GM08714 (cell line): Measurements from ENCODE around the gene CTIF.

ENCODE experiments used
- H3K4me3 ChIP-seq: fragments of 200-500 bp; sonication (Bioruptor generic); 2 replicates; pipeline ENCODE4 v1.5.1; 2014; ENCODE audit warnings: mild to moderate bottlenecking, low read length, inconsistent platforms
- ZNF274 ChIP-seq: IDR thresholded peaks from 2 replicates; pipeline ENCODE4 v1.6.1; 2012; ENCODE audit warnings: mild to moderate bottlenecking, low read depth, low read length

The CTIF gene

DNA sequence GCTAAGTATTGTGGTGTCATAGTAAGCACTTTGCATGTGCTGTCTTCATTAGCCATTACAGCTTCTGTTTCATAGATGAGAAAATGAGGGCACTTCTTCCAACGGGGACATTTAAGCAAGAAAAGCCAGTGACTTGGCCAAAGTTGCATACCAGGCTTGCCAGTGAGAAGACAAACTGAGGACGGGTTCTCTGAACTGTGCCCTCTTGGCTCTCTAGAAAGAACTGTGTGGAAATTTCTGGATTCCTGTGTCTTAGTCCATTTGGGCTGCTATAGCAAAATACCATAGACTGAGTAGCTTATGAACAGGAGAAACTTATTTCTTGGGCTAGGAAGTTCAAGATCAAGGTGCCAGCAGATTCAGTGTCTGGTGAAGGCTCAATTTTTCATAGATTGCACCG lies 13.3 kb downstream of the CTIF start:
- no peak for TF ChIP-seq ZNF274
- H3K4me3 ChIP-seq, result no peak overlapping the region

DNA sequence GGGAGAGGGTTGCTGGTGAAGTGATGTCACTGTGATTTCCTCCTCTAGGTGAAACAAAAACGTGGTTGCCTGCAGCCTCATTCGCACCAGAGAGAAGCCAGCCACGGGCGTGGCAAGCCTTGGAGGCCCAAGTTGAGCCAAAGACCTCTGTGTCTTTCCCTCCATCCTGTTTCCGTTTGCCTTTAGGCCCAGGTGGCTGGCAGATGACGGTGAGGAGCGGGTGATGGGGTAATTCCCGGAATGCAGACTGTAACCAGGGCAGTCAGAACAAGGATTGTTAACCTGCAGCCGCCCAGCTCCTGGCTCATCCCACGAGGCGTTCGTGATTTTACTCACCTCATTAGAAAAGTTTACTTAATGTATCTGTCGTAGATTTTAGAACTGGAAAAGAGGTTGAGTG lies 14.4 kb downstream of the CTIF start:
- TF ChIP-seq ZNF274, result no peak
- no peak overlapping the region for H3K4me3 ChIP-seq

DNA sequence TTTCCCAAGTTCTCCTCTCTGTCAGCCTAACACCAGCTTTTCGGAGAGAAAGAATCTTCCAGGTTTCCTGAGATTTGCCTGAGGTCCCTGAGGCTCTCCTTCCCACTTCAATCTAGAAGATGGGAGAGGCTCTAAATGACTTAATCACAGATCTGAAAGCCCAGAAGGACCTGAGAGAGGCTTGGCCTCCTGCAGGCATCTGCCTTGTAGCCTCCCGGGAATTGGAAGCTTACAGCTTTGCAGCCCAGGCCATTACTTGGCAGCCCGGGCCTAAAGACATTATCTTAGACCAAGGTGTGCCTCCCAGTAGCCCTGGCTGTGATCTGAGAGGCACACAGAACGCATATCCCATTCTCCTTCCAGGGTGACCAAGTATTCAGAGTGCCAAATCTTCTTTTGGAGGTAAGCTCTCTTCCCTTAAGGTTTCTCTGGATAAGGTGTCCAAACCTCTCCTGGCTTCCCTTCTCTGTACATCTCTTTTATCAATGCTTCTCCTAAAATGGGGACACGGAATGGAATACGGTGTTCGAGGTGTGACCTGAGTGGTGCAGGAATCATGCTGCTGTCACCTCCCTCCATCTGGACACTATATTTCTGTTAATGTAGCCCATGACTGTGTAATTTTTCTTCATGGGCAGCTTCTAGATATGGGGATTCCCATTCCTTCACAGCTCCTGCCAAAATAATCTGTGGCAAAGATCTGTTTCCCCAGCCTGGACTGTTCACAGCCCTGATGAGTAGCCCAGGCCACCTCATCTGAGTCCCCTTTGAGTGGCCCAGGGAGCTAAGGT lies 16.0 kb downstream of the CTIF start:
- no peak for TF ChIP-seq ZNF274
- no peak overlapping the region for H3K4me3 ChIP-seq

DNA sequence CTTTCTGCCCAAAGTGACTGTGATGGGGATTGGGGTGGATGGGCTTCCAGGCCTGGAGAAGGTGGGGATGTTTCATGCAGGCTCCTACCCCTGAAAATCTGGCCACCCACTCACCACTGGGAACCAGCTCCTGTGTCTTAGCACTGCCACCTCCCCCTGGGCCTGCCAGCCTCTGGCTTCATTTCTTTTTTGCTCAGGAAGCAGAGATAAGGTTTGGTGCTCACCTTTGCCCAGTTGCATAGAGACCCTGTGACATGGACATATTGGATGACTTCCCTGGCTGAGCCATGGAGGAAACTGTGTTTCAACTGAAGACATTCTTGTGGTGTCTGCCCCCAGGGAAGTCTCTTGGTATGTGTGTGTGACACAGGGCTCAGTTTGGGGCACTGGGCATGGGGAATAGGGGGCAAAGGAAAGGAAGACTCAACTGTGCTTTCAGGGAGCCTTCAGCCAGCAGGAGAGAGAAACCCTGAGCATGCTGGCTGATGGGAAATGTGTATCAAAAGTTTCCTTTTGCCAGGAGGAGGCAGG lies 16.7 kb downstream of the CTIF start:
- no peak for TF ChIP-seq ZNF274

DNA sequence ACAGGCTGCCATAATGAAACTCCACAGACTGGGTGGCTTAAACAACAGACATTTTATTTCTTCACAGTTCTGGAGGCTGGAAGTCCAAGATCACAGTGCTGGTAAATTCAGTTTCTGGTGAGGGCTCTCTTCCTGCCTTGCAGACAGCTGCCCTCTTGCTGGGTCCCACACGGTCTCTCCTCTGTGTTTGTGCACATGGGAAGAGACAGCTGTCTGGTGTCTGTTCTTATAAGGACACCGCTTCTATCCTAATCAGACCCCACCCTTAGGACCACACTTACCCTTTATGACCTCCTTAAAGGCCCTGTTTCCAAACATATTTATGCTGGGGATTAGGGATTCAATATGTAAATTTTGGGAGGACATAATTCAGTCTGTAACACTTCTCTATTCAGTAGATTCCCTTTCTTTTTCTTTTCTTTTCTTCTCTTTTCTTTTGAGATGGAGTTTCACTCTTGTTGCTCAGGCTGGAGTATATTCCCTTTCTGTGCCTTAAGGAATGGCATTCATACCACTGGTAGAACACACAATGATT lies 18.9 kb downstream of the CTIF start:
- no peak for TF ChIP-seq ZNF274
- no peak overlapping the region for H3K4me3 ChIP-seq

More for the DNA sequence above, 16.7 kb downstream of the CTIF start:
- H3K4me3 ChIP-seq, result no peak overlapping the region

DNA sequence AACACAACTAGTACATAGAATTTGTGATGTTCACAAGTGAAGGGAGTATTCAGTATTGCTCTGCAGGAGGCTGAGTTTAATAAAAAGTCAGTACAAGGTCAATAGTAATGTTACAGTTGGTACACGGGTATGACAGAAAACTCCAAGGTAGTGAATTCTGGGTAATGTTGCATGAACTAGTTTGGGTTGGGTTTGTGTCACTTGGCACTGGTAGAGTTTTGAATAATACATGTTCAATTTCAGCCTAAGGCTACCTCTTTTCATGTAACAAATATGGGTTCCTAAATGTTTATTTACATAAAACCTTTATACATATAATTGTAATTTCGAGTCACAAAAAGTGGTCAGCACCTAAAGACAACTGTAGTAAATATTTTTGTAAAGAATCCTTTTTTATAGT lies 19.4 kb downstream of the CTIF start:
- no peak overlapping the region for H3K4me3 ChIP-seq
- TF ChIP-seq ZNF274, result no peak

DNA sequence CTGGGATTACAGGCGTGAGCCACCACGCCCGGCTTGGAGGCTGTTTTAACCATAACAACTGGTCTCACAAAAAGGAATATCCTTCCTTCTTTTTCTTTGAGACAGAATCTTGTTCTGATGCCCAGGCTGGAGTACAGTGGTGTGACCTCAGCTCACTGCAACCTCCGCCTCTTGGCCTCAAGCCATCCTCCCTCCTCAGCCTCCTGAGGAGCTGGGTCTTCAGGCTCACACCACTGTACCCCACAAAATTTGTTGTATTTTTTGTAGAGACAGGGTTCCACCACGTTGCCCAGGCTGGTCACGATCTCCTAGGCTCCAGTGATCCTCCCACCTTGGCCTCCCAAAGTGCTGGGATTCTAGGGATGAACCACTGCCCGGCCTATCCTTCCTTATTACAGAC lies 21.7 kb downstream of the CTIF start:
- no peak for TF ChIP-seq ZNF274
- H3K4me3 ChIP-seq, result no peak overlapping the region

DNA sequence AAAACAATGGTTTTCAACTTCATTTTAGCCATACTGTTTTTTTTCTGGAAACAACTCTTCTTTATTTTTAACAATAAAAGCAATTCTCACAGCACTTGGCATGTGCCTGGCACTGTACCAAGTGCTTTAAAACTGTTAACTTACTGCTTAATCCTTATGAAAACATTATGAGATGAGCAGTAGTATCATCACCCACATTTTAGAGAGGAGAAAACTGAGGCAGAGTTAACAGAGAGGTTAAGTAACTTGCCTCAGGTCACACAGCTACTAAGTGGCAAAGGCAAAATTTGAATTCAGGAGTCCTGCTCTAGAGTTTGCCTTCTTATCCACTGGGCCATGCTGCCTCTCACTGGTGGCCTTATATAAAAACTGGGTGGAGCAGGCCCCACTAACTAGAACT lies 23.2 kb downstream of the CTIF start:
- TF ChIP-seq ZNF274, result no peak
- no peak overlapping the region for H3K4me3 ChIP-seq

DNA sequence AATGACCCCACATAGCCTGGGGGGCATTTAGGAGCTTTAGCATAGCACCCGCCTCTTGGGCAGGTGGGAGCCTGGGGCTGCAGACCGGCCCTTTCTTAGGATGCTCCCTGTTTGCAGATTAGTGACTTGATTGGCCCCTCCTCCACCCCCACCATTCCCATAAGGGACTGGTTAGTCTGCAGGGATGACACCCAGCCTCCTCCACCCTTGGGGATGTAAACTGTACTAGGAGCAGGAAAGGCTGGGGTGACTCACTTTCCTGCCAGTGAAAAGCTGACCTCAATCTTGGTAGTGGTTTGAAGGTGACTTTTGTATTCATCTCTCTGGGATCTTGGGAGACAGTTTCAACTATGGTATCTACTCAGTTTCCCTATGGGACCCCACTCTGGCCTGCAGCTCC lies 24.2 kb downstream of the CTIF start:
- H3K4me3 ChIP-seq, result no peak overlapping the region
- no peak for TF ChIP-seq ZNF274

DNA sequence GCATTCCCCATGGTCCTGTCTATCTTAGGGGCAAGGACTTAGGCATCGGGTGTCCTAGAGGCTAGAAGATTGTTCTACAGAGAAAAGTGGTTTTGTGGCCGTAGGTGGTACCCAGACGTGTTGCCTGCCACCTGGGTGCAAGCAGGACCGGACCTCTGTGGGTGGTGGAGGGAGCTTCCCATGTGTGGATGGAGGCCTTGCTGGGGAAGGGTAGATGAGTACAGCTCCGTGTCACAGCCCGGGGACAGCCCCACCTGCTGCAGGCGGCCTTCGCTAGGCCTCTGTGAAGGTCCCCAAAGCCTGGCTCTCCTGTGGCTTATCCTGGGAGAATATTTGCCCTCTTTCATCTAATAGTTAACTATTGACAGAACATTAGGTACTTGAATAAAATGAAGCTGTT lies 25.3 kb downstream of the CTIF start:
- no peak overlapping the region for H3K4me3 ChIP-seq

DNA sequence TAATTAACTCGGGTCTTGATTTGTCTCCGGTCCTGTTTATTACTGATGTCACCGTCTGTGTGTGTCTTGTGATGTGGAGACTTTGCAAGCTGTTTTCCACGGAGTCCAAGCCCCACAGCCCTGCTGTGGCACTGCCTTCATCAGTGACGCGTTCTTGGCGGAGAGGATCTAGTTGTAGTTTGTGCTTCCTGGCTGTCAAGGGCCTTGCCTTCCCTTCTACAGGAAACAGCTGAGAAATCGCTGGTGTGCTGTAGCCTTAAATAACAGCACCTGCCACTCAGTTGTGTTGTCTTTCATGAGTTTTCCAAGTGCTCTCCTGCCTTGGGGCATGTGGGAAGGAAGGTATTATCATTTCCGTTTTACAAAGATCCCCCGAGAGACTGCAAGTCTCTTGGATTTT lies 26.3 kb downstream of the CTIF start:
- no peak for TF ChIP-seq ZNF274
- no peak overlapping the region for H3K4me3 ChIP-seq

More for the DNA sequence above, 25.3 kb downstream of the CTIF start:
- TF ChIP-seq ZNF274, result no peak

DNA sequence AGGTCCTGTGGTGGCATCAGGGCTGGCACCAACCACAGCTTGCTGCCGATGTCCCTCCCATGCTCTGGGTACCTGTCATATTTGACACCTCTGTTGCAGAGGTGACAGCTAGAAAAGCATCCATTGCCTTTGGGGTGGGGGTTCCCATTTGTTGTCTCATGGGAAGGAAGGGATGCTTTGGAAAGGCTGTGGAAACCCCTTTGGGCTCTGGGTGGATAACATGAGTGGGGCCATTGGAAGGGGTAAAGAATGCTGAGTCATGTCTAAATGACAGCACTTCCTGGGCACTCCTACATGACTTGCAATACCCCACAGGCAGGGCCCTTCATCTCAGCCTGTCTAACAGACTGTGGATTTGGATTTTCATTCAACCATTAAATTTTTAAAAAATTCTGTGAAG lies 27.8 kb downstream of the CTIF start:
- TF ChIP-seq ZNF274, result no peak
- H3K4me3 ChIP-seq, result no peak overlapping the region

DNA sequence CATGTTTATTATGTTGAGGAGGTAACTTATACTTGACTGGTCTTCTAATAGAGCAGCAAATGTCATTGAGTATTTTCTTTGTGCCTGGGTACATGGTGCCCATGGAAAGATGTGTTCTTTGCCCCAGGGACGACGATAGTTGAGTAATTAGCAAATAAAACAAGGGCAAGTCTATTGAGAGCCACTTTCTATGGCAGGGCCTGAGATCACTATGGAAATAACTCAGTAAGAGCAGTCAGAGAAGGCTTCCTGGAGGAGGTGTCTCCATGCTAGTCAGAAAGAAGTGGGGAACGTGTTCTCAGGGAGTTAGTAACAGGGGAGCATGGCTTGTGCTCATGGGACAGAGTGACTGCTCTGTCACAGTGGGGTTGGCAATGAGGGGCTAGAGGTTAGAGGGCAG lies 28.6 kb downstream of the CTIF start:
- no peak for TF ChIP-seq ZNF274
- no peak overlapping the region for H3K4me3 ChIP-seq

DNA sequence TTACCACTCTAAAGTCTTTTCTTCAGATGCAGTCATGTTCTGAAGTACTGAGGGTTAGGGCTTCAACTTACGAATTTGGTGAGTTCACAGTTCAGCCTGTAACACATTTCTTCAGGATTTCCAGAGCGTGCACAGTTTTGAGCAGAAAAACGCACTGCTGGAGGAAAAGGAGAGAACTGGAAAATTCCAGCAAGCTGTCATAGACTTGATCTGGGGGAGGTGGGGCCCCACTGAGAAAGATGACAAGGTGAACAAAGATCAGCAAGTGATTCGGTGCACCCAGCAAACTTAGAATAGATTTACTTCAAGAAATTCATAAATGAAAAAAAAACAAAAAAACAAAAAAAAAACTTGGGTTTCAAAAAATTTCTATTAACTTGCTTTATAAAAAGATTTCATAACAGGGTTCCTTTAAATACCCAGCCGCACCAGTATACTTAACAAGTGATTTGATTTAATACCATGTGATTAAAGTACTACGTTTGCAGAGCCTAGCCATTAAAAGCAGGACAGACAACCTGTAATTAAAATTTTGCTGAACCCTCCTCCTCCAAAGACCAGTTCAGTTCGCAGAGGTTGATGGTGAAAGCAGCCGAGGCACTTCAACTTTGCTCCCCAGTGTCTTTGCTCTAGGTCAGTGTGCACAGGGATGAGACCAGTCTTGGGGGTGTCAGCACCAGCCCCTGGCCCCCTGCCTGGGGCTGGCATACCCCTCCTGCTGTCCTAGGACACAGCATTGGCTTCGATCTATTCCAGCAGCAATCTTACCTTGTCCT lies 30.5 kb downstream of the CTIF start:
- no peak overlapping the region for H3K4me3 ChIP-seq
- no peak for TF ChIP-seq ZNF274

DNA sequence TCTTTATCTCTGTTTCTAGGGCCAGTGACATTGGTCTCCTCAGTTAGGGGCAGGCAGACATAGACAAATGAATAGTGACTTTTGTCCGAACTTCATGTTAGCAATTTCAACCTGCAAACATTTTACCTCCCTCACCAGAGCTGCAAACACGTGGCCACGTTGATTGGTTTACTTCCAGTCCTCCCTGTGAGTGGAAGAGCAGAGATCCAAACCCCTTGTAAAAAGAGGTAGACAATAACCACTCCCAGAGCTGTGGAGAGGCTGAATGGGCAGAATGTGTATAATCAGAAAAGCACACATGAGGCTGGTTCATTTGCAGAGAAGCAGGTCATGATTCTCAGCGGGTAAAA lies 31.1 kb downstream of the CTIF start:
- no peak overlapping the region for H3K4me3 ChIP-seq
- no peak for TF ChIP-seq ZNF274
